H1 (cell line): ENCODE data around the gene PRRC2A. TPM values are rescaled to one million over a fixed set of nuclear protein-coding genes. Genes with fewer than 3 reads are reported as not detected.

Experiments used
- CBX5 ChIP-seq: fragments of 300-800, 300-1000 bp; sonication (generic); IDR thresholded peaks from 2 replicates; pipeline ENCODE4 v1.7.1; 2016; ENCODE audit warnings: antibody characterized with exemption, low read length, low read depth
- FOSL1 ChIP-seq: IDR thresholded peaks from 2 replicates; pipeline ENCODE4 v1.6.1; 2011; ENCODE audit warnings: mild to moderate bottlenecking, low read depth, low read length, moderate library complexity; ENCODE audit not compliant: insufficient read depth
- HDAC6 ChIP-seq: IDR thresholded peaks from one replicate; pipeline ENCODE4 v1.7.1; 2012; ENCODE audit warnings: low read depth, mild to moderate bottlenecking, inconsistent platforms, low read length, moderate library complexity
- PHF8 ChIP-seq: fragments of 200-600 bp; sonication (generic); conservative IDR thresholded peaks from 2 replicates; pipeline ENCODE4 v1.7.1; 2012; ENCODE audit warnings: low read depth, mild to moderate bottlenecking, inconsistent platforms, low read length, moderate library complexity
- POLR2AphosphoS5 ChIP-seq: IDR thresholded peaks from 2 replicates; pipeline ENCODE4 v1.6.1; 2011; ENCODE audit warnings: low read depth, low read length
- RBBP5 ChIP-seq: IDR thresholded peaks from 2 replicates; pipeline ENCODE4 v1.7.1; 2012; ENCODE audit warnings: low read depth, mild to moderate bottlenecking, inconsistent platforms, low read length, moderate library complexity, borderline replicate concordance
- polyA plus RNA-seq, 7 experiments: library from polyadenylated mRNA; depleted of rRNA in 3 of 7; stranded (reverse) in 5 of 7; unstranded in 2 of 7; fragments of >200 nt in 5 of 7; fragments of 200-250 nt in 2 of 7; gene quantifications; 1 replicate in 5 of 7; 2 replicates in 1 of 7; 4 replicates in 1 of 7; pipeline versions ENCODE4 v1.2.1 to v1.2.3, GENCODE V29; 2011 to 2013; ENCODE audit warnings: missing spikeins in 2 of 7, mixed read lengths in 2 of 7
- total RNA-seq: library from RNA; stranded (reverse); fragmentation: NEBNext Ultra II Directional; extraction: Animal tissue kit (Norgen Biotek cat#: 25700); gene quantifications from 2 replicates; pipeline ENCODE4 v1.2.1, GENCODE V29; 2021

The PRRC2A gene
- total and polyA plus RNA-seq, 2 of the 8 experiments (the other 6 are each of a cell fraction or from before 2014, with no cell fraction given): 118 to 300 TPM

DNA sequence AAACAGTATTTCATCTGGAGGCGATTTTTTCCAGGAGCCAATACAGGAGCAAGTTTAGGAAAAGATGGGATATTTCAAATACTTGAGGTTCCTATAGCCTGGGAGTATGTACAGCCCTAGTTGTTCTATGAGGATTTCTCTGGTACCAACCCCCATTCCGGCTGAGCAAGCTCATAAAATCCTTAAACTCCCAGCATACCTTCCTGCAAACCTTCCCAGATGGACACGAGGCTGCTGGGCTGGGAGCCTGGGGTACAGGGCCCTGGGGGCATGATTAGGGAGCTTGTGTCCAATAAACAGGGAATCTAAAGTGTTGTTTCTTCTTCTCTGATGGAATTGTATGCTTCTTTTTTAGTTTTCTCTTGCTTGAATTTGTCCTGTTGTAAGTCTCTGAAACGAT is 1.5 kb downstream of the PRRC2A start (continued):
- TF ChIP-seq FOSL1 (no peak), HDAC6 (no peak), POLR2AphosphoS5 (no peak; the same call in 1 of the 2 replicates), PHF8 (no peak), RBBP5 (no peak), CBX5 (no peak)
